ENCODE results near the gene CNTN5. TPM values are rescaled to one million over a fixed set of nuclear protein-coding genes. Genes with fewer than 3 reads are reported as not detected.
"Not testable (repeated sequence)": the region's sequence is repeated elsewhere in the genome, so short reads cannot be mapped to it uniquely, and the experiment has no call there.

CNTN5 gene
- polyA plus RNA-seq, 3 donors = 0.10 TPM; not detected in 2

DNA sequence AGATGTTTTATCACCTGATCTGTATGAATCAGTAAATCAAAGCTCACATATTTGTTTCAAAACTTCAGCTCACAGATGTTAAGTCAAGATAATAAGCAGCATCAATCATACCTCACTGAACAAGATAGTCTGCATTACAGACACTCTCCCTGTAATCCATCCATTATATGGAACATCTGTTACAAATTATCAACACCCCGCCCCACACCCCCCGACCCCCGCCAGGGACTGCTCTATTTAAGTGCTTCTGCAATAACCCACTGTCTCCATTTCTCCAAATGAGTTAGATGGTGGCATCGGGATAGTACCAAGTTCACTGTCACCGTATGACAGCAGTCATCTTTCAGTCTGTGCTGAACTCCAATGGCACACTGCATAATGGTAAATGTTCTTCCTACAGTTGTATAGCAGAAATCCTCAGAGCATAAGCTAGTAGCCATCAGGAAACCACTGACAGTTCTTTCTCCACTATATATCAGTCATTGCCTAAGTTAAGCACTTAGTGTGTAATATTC is 1219.3 kb downstream of the CNTN5 start:
- no peak overlapping the region for H3K27ac ChIP-seq (ENCODE audit: low read depth, low read length)
- 59 to 84% (median 62%) methylated on average over 5 of the region's 5 CpGs for WGBS, 3 donors

DNA sequence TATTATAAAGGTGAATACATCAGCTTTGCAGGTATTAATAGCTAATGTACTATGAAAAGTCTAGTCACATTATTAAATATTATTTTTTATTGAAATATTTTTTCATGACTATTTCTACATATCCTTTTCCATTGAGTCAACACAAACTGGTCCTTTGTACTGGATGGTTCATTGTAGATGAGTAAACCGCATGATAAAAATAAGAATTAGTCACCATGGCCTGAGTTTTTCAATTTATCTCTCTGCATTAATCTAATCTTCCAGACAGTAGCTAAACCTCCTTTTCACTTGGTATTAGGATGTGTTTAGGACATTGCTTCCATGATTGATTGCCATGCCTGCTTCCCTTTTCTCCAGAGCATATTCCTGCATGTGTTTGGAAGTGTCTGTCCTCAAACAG is 1227.0 kb downstream of the CNTN5 start:
- WGBS, 3 donors = 80 to 100% (median 90%) methylated on average over 1 of the region's 1 CpG
- H3K27ac ChIP-seq (ENCODE audit: low read depth, low read length) = no peak overlapping the region

DNA sequence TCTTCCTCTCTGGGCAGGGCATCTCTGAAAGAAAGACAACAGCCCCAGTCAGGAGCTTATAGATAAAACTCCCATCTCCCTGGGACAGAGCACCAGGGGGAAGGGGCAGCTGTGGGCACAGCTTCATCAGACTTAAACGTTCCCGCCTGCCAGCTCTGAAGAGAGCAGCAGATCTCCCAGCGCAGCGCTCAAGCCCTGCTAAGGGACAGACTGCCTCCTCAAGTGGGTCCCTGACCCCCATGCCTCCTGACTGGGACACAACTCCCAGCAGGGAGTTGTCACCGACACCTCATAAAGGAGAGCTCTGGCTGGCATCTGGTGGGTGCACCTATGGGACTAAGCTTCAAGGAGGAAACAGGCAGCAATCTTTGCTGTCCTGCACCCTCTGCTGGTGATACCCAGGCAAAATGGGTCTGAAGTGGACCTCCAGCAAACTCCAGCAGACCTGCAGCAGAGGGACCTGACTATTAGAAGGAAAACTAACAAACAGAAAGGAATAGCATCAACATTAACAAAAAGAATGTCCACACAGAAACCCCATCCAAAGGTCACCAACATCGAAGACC is 1236.6 kb downstream of the CNTN5 start:
- not testable (repeated sequence) for H3K27ac ChIP-seq (ENCODE audit: low read depth, low read length)
- WGBS, 3 donors = 87 to 90% (median 89%) methylated on average over 6 of the region's 6 CpGs

DNA sequence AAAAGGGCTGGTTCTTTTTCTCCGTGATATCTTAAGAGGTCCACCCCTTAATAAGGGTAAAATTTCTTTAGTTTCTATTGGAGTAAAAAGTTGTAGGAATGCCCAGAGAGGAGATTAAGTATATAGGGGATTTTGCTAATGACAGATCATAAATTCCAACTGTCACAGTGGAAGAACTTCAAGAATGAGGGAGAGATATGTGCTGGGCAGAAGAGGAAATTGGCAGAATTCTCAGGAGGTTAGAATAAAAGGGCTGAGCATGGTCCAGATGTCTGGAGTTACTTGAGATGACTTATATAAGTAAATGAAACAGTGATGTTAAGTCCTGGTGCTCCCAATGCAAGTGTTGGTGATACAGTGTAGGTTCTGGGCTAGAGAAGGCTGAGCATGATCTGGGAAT is 1248.8 kb downstream of the CNTN5 start:
- H3K27ac ChIP-seq (ENCODE audit: low read depth, low read length) = no peak overlapping the region
- WGBS, 3 donors = 53 to 55% (median 53%) methylated on average over 1 of the region's 1 CpG

DNA sequence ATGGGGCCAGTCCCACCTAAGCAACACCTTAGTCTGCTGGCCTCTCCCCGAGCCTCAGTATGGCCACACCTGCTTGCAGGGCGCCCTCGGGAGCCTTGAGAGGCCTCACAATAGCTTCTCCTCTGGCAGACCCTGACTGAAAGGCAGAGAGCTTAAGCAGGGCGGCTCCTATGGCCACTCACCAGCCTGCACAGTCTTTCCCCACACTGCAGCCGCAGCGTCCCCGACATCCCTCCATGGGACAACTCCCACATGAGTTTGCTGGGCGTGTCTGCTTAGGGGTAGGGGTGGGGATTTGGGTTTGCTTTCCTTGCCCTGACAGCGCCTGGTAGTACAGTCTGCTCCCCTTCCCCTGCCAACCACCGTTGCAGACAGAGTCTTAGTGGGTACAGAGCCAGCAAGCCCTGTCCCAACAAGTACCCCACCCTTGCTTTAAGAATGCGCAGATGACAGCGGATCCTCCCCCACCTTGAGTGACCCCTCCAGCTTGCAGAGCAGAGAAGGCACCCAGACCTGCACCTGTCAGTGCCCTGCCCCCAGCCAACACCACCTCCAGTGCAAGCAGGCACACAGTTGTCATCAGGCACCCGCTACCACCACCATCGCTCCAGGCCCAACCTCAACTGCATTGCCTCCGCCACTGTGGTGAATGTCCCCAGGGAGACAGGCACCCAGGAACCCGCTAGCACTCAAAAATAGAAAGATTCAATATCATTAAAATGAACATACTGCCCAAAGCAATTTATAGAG is 1252.5 kb downstream of the CNTN5 start:
- 90 to 93% (median 93%) methylated on average over 16 of the region's 16 CpGs for WGBS, 3 donors
- H3K27ac ChIP-seq (ENCODE audit: low read depth, low read length) = no peak overlapping the region

DNA sequence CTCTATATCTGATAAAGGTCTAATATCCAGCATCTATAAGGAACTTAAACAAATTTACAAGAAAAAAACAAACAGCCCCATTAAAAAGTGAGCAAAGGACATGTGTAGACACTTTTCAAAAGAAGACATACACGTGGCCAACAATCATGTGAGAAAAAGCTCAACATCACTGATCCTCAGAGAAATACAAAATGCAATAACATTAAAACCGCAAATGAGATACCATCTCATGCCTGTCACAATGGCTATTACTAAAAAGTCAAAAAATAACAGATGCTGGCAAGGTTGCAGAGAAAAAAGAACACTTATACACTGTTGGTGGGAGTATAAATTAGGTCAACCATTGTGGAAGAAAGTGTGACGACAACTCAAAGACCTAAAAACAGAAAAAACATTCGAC is 1253.7 kb downstream of the CNTN5 start:
- not testable (repeated sequence) for H3K27ac ChIP-seq (ENCODE audit: low read depth, low read length)
- 70 to 87% (median 73%) methylated on average over 4 of the region's 4 CpGs for WGBS, 3 donors

DNA sequence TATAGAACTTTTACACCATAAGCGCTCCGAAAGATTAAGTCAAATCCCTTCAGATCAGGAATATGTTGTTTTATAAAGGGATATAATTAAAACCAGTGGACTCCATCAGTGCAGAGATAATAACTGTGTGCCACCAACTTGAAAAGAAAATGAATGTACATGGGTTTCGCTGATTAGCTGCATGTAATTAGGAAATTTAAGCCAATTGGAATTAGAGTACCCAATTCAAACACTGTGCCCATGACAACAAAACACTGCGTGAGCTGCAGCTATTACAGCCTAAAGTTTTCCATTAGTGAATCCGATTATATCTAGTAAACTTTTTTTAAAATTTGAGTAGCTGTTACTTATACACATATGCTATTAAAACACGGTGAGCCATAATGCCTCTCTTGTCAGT is 1274.0 kb downstream of the CNTN5 start:
- no peak overlapping the region for H3K27ac ChIP-seq (ENCODE audit: low read depth, low read length)
- 77 to 88% (median 85%) methylated on average over 6 of the region's 6 CpGs for WGBS, 3 donors

DNA sequence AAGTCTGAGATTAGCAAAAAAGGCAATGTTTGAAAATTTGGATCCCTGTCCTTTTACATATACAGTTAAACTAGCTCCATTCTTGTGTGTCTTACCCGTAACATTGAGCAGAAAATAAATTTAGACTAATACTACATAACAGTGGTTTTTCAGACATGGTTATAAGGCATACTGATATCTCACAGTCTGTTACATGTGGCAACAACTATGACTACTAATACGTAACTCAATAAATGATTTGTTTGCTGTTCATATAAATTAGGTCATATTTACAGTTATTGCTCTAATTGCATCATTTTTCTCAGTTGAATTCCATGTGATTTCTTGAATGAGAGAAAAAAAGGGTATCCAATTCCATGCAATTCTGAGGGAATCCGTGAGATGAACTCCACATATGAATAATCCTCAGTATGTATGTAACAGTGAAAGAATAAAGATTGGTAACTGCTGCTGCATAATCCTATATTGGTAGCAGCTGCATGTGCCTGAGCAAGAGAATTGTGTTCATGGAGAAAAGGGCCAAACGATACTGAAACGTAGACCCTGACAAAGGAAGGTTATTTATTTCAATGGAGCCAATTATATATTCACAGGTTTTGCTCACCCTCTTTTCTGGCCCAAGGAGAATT is 1275.4 kb downstream of the CNTN5 start:
- 43 to 87% (median 80%) methylated on average over 5 of the region's 5 CpGs for WGBS, 3 donors

DNA sequence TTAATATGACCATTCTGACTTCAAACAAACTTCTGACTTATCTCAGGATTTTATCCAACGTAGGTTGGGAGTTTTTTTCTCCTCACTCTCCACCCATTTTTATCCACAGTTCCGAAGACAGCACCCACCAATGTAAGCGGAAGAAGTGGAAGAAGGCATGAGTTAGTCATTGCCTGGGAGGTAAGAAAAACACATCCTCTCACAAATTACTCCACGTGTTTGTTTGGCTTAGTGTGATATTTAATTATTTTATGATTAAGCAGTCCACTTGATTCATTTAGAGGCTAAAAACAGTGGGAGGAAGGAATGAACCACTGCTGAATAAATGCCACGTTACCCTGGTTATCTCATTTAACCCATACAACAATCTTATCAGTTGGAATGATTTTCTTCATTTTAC is 1276.8 kb downstream of the CNTN5 start:
- 60 to 68% (median 67%) methylated on average over 5 of the region's 5 CpGs for WGBS, 3 donors

More for the DNA sequence above, 1275.4 kb downstream of the CNTN5 start:
- no peak overlapping the region for H3K27ac ChIP-seq (ENCODE audit: low read depth, low read length)

DNA sequence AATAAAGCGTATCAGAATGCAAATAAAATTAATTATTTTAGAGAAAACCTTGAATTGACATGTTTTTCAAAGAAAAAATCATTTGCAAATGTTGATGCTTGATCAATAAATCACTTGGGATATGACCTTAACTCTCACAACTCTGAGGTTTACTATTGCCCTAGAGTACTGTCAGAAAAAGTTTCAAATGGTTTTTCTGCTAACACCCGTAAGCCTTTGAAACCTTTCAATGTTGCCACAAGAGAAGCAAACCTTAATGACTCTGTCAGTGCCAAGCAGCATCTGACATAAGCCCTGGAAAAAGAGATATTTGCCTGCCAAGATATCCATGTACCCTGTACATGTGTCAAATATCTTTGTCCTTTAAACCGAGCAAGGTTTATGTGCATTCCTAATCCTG is 1282.1 kb downstream of the CNTN5 start:
- 37 to 74% (median 68%) methylated on average over 3 of the region's 3 CpGs for WGBS, 3 donors
- H3K27ac ChIP-seq (ENCODE audit: low read depth, low read length) = no peak overlapping the region

More for the DNA sequence above, 1276.8 kb downstream of the CNTN5 start:
- no peak overlapping the region for H3K27ac ChIP-seq (ENCODE audit: low read depth, low read length)

DNA sequence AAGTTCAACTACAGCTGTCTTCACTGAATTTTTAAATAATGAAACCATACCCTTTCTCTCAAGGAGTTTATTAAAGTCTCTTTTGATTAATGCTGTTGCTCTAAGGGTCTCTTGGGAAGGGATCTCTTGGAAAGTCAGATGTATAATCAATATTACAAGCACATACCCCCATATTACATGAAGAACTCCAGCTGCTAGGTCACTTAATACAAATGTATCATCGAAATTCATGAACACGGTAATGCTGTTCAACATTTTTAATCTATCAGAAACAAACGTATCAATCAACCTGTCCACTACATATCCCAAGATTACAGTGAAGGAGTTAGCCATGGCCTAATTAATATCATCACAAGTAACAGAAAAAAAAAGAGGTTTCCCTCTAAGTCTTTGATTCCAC is 1283.1 kb downstream of the CNTN5 start:
- H3K27ac ChIP-seq (ENCODE audit: low read depth, low read length) = no peak overlapping the region
- WGBS, 3 donors = 65 to 81% (median 71%) methylated on average over 3 of the region's 3 CpGs

DNA sequence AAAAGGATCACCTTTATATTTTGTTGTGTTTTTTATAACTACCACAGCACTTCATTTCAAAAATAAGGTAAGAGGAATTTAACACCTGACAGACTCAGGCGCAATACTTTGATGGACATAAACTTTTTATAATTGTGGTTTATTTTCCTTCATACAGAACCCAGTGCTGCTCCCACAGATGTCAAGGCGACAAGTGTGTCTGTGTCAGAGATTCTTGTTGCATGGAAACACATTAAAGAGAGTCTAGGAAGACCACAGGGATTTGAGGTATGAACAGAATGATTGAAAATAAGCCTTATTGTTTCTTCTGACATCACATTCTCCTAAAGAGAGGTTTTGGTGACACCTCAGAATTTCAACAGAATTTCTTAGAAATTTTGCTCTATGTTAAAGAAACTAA is 1287.5 kb downstream of the CNTN5 start:
- H3K27ac ChIP-seq (ENCODE audit: low read depth, low read length) = no peak overlapping the region
- WGBS, 3 donors = 83 to 86% (median 84%) methylated on average over 2 of the region's 2 CpGs

DNA sequence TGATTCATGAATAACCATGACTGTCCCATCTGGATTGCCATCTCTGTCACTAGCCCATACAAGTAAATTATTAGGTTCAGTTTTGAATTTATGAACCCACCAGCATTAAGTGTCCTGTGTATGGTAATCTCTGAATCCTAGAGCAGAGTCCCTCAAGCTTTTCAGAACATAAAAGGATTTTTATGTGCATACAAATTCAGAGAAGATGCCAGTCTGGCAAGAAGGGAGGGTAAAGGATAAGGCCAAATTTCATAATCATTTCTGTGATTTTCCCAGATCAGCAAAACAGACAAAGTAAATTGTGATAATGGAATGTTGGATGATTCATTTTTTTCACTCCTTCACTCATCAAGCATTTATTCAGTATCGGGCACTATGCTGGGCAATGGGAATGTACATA is 1295.2 kb downstream of the CNTN5 start:
- no peak overlapping the region for H3K27ac ChIP-seq (ENCODE audit: low read depth, low read length)
- 87 to 97% (median 94%) methylated on average over 1 of the region's 1 CpG for WGBS, 3 donors

DNA sequence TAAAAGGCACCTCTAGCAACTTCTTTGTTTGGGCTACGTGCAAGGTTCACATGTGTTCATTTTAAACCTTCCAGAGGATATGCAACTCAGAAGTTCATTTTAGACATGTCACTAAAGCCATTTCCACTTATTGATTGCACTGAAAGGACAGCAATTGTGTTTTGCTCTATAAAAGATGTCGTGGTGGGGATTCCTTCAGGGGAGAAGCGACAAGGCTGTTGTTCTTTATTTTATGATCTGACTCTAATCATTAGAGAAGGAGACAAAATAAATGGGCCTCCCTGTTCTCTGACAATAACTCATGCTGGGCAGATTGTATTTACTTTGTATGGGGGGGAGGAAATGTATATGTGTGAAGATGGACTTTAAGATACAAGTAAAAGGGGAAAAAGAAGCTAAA is 1296.2 kb downstream of the CNTN5 start:
- 55 to 58% (median 57%) methylated on average over 3 of the region's 3 CpGs for whole genome bisulfite sequencing, 3 donors
- H3K27ac ChIP-seq (ENCODE audit: low read depth, low read length) = no peak overlapping the region

DNA sequence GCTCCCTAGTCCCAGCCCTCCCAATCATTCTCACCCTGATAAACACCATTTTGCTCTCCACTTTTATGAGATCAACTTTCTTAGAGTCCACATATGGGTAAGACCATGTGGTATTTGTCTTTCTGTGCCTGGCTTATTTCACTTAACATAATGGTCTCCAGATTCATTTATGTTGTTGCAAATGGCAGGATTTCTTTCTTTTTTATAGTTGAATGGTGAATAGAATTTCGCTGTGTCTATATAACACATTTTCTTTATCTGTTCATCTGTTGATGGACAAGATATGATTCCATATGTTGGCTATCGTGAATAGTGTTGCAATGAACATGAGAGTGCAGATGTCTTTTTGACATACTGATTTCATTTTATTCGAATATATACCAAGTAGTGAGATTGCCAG is 1298.9 kb downstream of the CNTN5 start:
- WGBS, 3 donors = 54 to 85% (median 77%) methylated on average over 3 of the region's 3 CpGs
- no peak overlapping the region for H3K27ac ChIP-seq (ENCODE audit: low read depth, low read length)

DNA sequence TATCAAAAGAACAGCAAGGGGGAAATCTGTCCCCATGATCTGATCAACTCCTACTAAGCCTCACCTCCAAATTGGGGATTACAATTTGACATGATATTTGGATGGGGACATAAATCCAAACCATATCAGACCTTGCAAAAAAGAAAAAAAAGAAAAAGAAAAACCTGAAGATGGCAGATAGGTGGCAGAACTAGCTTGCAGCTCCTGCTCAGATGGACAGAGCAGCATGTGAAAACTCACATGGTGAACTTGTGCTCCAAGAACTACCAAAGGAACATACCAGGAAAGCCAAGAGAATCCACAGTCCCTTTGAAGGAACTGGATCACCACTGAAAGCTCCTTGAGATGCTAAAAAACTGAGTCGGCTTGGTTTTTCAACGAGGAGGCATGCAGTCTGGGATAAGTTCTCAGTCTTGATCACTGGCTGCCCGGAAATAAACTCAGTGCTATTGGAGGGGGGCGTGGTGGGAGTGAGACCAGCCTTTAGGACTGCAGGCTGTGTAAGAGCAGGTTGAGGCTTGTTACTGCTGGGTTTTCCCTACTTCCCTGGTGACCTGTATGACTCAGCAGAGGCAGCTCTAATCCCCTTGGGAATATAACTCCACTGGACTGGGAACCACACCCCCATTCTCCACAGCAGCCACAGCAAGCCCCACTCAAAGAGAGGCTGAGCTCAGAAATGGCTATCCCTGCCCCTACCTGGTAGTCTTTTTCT is 1308.0 kb downstream of the CNTN5 start:
- WGBS, 3 donors = 86 to 94% (median 88%) methylated on average over 4 of the region's 4 CpGs
- H3K27ac ChIP-seq (ENCODE audit: low read depth, low read length) = no peak overlapping the region

DNA sequence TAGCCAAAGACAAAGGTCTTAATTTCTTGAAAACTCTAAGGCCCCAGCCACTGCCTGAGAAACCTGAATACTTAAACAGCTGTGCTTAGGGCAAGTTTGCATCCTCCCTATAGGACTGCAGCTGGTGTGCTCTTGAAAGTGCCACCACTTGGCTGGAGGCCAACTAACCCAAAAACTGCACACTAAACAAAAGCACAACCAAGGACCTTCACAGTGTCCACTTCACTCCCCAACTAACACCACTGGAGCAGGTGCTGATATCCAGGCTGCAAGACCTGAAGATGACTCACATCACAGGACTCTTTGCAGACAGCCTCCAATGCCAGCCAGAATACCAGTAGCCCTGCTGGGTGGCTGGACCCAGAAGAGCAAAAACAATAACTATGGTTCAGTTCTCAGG is 1308.6 kb downstream of the CNTN5 start:
- H3K27ac ChIP-seq (ENCODE audit: low read depth, low read length) = no peak overlapping the region

DNA sequence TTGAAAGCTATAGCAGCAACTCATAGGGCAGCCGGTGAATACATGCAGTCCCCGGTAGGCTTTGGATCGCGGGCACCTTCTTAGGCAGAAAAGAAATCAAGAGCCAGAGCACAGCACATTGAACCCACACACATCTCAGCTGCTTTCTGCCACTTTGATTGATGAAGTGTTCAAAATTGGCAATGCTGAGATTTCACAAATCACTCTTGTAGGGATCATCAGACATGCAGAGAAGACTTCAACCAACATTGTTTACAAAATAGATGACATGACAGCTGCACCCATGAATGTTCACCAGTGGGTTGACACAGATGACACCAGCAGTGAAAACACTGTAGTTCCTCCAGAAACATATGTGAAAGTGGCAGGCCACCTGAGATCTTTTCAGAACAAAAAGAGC is 1316.1 kb downstream of the CNTN5 start:
- H3K27ac ChIP-seq (ENCODE audit: low read depth, low read length) = no peak overlapping the region
- WGBS, 3 donors = 70 to 94% (median 83%) methylated on average over 4 of the region's 4 CpGs

Data from adipose tissue (tissue), 3 donors.